ENCODE results near the gene MED27.

DNA sequence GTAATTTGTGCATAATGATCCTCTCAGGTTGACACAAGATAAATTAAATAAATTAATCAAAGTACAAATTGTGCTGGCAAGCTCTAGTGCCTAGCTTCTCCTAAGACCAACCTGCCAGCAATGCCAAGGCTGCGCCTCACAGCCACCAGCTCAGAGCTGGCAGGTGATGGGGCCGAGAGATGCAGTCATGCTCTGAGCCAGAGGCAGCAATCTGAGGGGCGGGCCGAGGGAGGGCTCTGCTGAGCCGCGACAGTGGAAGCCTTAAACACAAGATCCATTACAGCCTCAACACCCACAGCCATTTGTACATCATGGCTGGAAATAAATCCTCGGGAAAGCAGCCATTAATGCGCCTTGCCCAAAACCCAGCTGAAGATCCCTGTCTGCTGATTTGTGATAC, 20.3 kb downstream of the MED27 start:
- TF ChIP-seq, protein P1, sequence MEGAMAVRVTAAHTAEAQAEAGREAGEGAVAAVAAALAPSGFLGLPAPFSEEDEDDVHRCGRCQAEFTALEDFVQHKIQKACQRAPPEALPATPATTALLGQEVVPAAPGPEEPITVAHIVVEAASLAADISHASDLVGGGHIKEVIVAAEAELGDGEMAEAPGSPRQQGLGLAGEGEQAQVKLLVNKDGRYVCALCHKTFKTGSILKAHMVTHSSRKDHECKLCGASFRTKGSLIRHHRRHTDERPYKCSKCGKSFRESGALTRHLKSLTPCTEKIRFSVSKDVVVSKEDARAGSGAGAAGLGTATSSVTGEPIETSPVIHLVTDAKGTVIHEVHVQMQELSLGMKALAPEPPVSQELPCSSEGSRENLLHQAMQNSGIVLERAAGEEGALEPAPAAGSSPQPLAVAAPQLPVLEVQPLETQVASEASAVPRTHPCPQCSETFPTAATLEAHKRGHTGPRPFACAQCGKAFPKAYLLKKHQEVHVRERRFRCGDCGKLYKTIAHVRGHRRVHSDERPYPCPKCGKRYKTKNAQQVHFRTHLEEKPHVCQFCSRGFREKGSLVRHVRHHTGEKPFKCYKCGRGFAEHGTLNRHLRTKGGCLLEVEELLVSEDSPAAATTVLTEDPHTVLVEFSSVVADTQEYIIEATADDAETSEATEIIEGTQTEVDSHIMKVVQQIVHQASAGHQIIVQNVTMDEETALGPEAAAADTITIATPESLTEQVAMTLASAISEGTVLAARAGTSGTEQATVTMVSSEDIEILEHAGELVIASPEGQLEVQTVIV (IDR thresholded peaks at IDR 0.05; ENCODE audit: borderline replicate concordance, partially characterized antibody) = no peak
- TF ChIP-seq CEBPB (IDR thresholded peaks at IDR 0.05; ENCODE audit: borderline replicate concordance in 1 of 2, low read depth in 2 of 2, low read length in 2 of 2) = no peak
